HG02870 (cell line): ENCODE results near the gene SNRPN.
"Not testable (repeated sequence)": the region's sequence is repeated elsewhere in the genome, so short reads cannot be mapped to it uniquely, and the experiment has no call there.

Source experiments
- ATAC-seq: cut with Tn5 transposase; IDR thresholded peaks from one replicate; pipeline ENCODE4 v1.9.1; 2021; ENCODE audit warnings: mild to moderate bottlenecking, moderate library complexity; ENCODE audit not compliant: unreplicated experiment

The SNRPN gene

GRCh38 chr15:24954783-24955530, at the start of gene SNRPN, which contains the start of gene SNURF:
SNRPN (plus strand) TSS chr15:24954987; CDS start chr15:24974454, 19,467 bp downstream.
SNURF (plus strand) TSS chr15:24954987; CDS start chr15:24955049, 62 bp downstream.
- peak; percentile 62 for ATAC-seq

- no peak for ATAC-seq
These were observed 38.3 kb upstream of the SNRPN start for GRCh38 chr15:24916305-24917009.

DNA sequence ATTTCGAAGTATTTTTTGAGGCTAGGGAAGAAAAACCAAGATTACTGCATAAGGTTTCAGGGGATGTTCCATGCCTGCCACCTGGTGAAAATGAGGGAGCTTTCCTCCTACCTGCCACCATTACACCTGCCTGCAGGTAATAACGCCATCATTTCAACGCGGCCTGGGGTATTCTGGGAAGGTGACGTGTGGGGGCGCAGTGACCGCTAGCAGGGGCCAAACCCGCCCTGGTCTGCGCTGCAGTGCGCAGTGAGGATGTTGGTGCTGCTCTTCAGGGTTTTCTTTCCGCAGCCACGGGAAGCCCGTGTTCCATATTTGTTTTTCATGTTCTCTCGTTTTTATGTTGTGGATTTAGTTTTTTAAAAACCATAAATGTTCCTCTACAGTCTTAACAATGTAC, 37.4 kb upstream of the SNRPN start:
- ATAC-seq, result no peak

- ATAC-seq, result no peak
These were observed 35.3 kb upstream of the SNRPN start for GRCh38 chr15:24919446-24919845.

DNA sequence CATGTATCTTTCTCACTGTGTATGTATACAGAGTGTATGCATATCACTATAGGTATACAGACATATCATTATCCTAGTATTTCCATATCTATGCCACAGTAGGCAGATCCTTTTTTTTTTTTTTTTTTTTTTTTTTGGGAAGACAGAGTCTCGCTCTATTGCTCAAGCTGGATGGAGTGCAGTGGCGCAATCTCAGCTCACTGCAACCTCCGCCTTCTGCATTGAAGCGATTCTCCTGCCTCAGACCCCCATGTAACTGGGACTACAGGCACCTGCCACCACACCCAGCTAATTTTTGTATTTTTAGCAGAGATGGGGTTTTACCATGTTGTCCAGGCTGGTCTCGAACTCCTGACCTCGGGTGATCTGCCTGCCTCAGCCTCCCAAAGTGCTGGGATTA, 32.0 kb upstream of the SNRPN start:
- not testable (repeated sequence) for ATAC-seq

DNA sequence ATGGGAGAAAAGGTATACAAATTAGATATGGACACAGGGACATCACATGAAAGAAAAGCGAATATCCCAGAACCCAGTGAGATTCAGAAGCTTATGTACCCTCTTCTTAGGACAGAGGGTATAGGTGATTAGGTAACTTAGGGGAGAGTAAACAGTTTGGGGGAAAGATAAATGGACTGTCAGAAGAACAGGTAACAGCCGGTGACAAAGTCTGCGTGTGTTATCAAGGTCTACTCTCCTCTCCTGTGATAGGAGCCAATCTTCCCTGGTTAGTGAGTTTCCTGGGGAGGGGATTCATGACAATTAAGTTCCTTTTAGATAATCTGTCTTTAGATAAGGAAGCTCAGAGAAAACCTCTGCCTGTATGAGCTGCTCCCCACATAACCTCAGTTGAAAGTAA, 30.6 kb upstream of the SNRPN start:
- ATAC-seq, result no peak

DNA sequence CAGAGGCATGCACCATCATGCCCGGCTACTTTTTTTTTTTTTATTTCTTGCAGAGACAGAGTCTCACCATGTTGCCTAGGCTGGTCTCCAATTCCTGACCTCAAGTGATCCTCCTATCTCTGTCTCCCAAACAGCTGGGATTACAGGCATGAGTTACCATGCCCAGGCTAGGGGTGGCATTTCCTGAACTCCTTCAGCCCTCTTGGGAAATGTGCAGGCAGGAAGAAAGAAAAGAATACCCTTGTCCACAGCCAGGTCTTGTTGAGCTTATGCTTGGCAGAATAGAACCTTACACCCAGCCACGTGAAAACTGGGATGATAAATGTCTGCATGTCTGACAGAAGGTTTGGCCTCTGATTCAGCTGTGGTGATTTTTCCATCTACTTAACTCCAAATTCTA, 30.2 kb upstream of the SNRPN start:
- ATAC-seq, result no peak

GRCh38 chr15:24931874-24932732, 22.7 kb upstream of the SNRPN start:
- not testable (repeated sequence) for ATAC-seq

GRCh38 chr15:24933716-24934115, 21.1 kb upstream of the SNRPN start:
- no peak for ATAC-seq

DNA sequence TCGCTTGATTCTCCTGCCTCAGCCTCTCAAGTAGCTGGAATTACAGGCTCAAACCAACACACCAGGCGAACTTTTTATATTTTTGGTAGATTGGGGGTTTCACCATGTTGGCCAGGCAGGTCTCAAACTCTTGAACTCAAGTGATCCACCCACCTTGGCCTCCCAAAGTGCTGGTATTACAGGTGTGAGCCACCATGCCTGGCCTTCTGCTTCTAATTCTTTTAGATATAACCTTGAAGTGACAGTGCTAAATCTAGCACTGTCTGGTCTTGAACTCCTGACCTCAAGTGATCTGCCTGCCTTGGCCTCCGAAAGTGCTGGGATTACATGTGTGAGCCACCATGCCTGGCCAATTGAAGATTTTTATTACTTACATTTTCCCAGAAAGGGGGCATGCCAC, 16.6 kb upstream of the SNRPN start:
- ATAC-seq, result not testable (repeated sequence)

- no peak for ATAC-seq
These were observed 14.6 kb upstream of the SNRPN start for GRCh38 chr15:24940236-24940635.

GRCh38 chr15:24943361-24943760, 11.4 kb upstream of the SNRPN start:
- ATAC-seq, result no peak

DNA sequence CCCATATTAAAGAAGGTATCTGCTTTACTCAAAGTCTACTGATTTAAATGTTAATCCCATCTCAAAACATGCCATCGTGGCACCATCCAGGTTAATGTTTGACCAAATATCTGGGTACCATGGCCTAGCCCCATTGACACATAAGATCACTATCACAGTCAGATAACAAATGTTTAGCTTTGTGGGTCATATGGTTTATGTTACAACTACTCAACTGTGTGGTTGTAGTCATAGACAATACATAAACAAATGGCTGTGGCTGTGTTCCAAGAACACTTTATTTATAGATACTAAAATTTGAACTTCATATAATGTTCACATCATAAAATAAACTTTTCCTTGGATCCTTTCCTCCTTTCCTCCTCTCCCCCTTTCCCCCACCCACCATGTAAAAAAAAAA, 9.8 kb upstream of the SNRPN start:
- ATAC-seq, result no peak

DNA sequence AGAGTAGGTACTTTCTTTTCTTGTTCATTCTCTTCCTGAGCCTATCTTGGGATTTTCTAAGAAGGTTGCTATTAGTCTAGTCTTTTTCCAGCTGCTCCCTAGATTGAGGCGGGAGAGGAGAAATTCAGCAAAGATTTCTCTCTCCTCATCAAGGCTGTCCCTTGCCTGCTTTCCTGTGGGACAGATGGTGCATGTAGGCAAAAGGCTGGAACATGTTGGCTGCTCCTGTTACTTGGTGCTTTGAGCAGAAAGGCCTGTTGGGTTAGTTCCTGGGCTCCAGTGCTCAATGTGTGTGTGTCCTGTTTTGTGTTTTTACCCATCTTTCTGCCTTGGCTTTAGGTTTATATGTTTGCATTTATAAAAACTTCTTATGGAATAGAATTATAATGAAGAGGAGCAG, 9.1 kb upstream of the SNRPN start:
- ATAC-seq, result no peak

DNA sequence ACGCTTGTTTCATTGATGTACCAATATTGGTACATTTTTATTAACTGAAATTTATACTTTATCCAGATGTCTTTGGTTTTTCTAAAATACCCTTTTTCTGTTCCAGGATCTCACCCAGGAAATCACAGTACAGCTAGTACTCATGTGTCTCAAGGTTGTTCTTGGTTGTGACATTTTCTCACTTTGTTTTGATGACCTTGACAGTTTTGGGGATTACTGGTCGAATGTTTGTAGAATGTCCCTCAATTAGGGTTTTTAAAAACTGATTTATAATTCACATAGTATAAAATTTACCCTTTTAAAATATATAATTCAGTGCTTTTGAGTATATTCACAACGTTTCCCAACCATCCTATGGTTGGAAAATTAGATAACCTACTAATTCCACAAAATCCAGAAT, 6.3 kb upstream of the SNRPN start:
- no peak for ATAC-seq

- ATAC-seq, result no peak
These were observed 739 bp downstream of the SNRPN start for GRCh38 chr15:24955531-24955921.

- ATAC-seq, result peak; percentile 62
These were observed 1.5 kb downstream of the SNRPN start for GRCh38 chr15:24956111-24956838.

GRCh38 chr15:24957691-24958090, 2.9 kb downstream of the SNRPN start:
- ATAC-seq, result no peak

GRCh38 chr15:24961967-24962366, 7.2 kb downstream of the SNRPN start:
- no peak for ATAC-seq

DNA sequence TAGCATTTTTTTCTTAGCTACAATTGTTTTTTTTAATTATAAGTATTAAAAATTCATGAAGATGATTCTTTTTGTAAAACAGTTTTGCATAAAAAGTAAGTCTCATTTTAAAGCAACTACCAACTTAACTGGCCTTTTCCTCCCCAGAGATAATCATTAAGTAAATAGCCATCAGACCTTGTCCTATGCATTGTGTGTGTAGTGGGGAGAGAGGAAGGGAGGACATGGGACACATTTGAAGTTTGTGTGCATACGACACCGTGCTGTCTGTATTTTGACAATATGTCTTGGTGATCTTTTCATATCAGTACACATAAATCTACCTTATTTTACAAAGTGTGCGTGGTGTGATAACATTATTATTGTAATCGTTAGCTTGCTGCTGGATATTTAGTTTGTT, 8.1 kb downstream of the SNRPN start:
- ATAC-seq, result no peak
